ENCODE results near the gene UBE2O.

GRCh38 chr17:76458580-76459490 is 5.9 kb upstream of the UBE2O start:
- TF ChIP-seq CTCF (IDR thresholded peaks at IDR 0.05) (peak in 6 of 7 experiments; percentile 28 to 62 (median 48)), POLR2A (IDR thresholded peaks at IDR 0.05) (no peak)

All from body of pancreas (tissue), 4 donors.